ENCODE results near the gene MTG1.
"Not testable (repeated sequence)": the region's sequence is repeated elsewhere in the genome, so short reads cannot be mapped to it uniquely, and the experiment has no call there.

The MTG1 gene

GRCh38 chr10:133401981-133402725, 8.2 kb downstream of the MTG1 start:
- no peak for DNase-seq

DNA sequence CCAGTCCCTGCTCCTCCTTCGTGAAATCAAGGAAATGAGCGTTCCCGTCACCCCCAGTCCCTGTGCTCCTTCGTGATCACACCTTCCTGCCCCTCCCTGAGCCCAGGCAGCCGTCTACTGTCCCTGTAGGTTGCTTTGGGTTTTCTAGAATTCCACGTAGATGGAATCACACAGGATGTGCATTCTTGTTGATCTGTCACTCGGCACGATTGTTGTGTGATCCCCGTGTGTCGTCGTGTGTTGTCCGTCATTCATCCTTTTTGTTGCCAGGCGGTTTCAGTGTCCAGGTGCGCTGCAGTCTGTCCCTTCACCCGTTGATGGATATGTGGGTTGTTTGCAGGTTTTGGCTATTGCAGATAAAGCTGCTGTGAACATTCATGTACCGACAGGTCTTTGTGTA, 9.4 kb downstream of the MTG1 start:
- DNase-seq = no peak

DNA sequence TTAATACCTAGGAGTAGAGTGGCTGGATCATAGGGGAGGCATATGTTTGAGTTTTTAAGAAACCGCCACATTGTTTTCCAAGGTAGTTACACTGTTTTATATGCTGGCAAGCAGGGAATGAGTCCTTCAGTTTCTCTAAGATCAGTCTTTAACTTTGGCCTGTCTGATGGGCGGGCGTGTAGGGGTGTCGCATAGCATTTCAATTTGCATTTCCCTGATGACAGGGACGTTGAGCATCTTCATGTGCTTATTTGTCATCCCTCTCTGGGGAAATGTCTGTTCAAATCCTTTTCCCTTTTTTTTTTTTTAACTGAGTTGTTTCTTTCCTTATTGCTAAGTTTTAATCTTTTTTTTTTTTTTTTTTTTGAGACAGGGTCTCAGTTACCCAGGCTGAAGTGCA, 9.8 kb downstream of the MTG1 start:
- DNase-seq = no peak

- no peak for DNase-seq
Observed at GRCh38 chr10:133405272-133405671, 11.3 kb downstream of the MTG1 start.

- no peak for DNase-seq
Observed at GRCh38 chr10:133405844-133406527, 12.0 kb downstream of the MTG1 start.

- DNase-seq = no peak
Observed at GRCh38 chr10:133411523-133412380, 17.8 kb downstream of the MTG1 start.

- DNase-seq = no peak
Observed at GRCh38 chr10:133412381-133412711, 18.4 kb downstream of the MTG1 start.

- not testable (repeated sequence) for DNase-seq
Observed at GRCh38 chr10:133414401-133414800, 20.4 kb downstream of the MTG1 start.

- no peak for DNase-seq
Observed at GRCh38 chr10:133415752-133416151, 21.8 kb downstream of the MTG1 start.

DNA sequence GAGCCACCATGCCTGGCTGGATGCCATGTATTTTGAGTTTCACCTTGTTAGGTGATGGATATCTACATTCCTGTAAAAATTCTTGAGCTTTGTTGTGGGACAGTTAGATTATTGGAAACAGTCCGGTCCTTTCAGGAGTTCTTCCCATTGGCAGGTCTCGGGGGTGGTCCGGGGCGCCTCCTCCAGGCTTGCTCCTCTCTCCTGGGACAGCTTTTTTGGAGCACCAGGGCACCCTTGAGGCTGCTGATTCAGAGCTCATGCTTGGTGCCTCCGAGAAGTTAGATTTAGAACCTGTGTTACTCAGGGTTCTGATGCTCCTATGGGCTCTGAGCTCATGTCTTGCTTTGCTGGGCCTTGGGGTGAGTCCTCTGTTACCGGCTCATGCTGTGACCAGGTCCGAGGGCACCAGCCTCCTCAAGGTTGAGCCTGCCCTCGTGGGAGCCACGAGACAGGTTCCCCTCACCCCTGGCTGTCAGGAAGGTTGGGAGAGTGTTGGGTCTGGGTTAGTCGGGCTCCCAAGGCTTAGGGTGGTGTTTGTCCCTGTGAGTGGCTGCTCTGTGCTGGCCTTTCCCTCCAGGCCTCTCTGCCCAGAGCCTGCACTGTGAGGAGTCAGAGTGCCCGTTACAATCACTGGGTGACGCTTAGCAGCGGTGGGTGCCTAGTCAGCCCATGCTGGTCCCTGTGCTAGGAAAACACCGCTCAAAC, 24.5 kb downstream of the MTG1 start:
- no peak for DNase-seq

DNA sequence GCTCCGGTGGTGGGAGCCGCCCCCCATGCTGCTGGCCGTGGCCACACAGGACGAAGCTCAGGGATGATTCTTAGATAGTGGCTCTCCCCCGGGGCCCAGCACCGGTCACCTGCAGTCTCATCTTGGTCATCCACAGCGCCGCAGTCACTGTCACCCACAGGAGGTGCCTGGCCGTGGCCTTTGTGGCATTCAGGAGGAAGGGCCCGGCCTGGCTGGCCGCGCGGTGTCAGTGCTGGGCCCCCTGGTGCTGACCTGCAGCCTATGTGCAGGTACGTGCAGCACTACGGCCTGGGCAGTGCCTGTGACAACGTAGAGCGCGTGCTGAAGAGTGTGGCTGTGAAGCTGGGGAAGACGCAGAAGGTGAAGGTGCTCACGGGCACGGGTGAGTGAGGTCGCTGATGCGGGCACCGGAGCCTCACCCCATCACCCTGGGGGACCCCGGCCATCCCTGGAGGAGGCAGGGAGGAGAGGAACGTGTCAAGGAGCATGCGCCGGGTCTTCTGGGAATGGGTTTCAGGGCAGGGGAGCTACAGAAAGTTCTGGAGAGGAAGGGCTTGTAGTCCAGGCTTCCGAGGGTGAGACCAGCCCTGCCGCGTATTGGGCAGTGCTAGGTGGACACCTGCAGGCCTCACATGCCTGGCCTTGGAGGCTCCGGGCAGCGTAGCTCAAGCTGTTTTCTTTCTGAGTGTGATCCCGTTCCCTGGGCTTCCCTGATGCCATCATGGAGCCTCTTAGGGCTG, 25.4 kb downstream of the MTG1 start:
- no peak for DNase-seq

GRCh38 chr10:133420028-133420427, 26.1 kb downstream of the MTG1 start:
- no peak for DNase-seq

- no peak for DNase-seq
Observed at GRCh38 chr10:133420579-133420978, 26.6 kb downstream of the MTG1 start.

- no peak for DNase-seq
Observed at GRCh38 chr10:133421336-133422222, 27.6 kb downstream of the MTG1 start.

DNA sequence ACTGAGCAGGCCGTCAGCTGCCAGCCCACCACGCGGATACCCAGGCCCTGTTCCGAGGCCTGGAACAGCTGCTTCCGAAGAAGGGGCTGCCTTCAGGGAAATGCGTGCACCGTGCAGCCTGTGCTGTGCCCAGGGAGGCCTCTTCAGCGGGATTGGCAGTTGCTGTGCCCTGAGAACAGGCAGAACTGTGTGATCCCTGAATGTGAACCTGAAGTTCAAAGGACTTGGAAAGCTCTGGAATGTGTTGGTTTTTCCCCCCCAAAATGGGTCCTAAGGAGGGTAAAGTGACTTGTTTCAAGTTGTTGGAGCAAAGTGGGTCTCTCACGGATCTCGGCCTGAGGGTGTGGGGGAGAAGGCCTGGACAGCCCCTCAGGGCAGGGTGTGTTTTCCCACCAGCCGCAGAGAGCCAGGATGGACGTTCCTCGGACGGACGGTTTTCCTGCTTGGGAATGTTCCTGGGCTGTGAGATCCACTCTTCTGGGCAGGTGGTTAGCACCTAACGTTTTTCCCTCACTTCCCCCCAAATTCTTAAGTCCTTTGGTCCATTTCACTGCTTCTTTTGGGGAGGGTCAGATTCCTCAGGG, 28.4 kb downstream of the MTG1 start:
- DNase-seq = no peak

GRCh38 chr10:133422807-133423771, 29.1 kb downstream of the MTG1 start:
- DNase-seq = no peak

DNA sequence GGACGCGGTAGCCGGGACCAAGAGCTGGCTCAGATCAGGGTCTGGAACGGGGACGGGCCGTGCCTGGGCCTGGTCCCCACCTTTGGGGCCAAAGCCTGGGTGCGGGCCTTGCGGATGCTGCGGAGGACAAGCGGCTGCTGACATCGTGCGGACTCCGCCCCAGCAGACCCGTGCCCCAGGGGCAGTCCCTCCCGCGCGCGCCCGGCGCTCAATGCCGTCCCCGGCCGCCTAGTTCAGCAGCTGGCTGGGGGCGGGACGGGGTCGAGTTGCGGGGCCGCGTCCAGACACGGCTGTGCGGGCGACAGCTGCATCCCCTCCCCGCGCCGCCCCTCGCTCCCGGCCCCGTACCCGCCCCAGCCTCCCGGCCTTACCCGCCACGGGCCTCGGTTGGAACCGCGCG, 30.1 kb downstream of the MTG1 start:
- not testable (repeated sequence) for DNase-seq

DNA sequence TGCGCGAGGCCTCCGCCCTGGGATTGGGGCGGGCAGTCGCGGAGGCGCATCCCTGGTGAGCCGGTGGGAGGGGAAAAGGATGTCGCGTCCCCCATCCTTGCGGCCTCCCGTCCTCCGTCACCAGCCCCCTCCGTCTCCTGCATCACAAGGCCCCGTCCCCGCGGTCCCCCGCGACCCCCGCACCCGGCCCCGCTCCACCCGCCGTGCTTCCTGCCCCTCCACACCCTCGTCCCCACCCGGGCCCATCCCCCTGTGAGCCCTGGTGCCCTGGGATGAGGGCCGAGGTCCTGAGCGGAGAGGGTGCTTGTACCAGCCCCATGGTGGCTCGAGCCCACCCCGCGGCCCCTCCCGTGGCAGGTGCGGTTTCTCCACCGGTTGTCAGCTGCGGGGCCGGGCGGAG, 30.6 kb downstream of the MTG1 start, which contains the start of gene SPRN:
SPRN (minus strand) TSS at position 25 of the 400 bp plus-strand sequence. CDS start 944 bp downstream, outside the sequence.
- not testable (repeated sequence) for DNase-seq

GRCh38 chr10:133429571-133429970, 35.6 kb downstream of the MTG1 start:
- not testable (repeated sequence) for DNase-seq

Measured in CD4-positive, alpha-beta T cell treated with Interleukin-10 for 1 hour (primary cell).